Bronchial epithelial cell (primary cell): ENCODE results near the gene KLF6. TPM values are rescaled to one million over a fixed set of nuclear protein-coding genes. Genes with fewer than 3 reads are reported as not detected.
"Not testable (repeated sequence)": the region's sequence is repeated elsewhere in the genome, so short reads cannot be mapped to it uniquely, and the experiment has no call there.

ENCODE experiments used
- DNase-seq: peaks from one replicate; pipeline ENCODE4 v3.0.0-alpha.2; 2010; ENCODE audit warnings: low read depth
- FAIRE-seq: peaks from 2 replicates; lab custom pipeline; 2011; peaks lifted over from hg19 to GRCh38; lab: Jason Lieb, UNC
- H3K27me3 ChIP-seq: 2 replicates; pipeline ENCODE4 v1.5.1; 2011; ENCODE audit warnings: low read length; ENCODE audit not compliant: control insufficient read depth, insufficient read depth
- H3K36me3 ChIP-seq: 2 replicates; pipeline ENCODE4 v1.5.1; 2011; ENCODE audit warnings: low read length; ENCODE audit not compliant: control insufficient read depth, insufficient read depth
- H3K4me3 ChIP-seq: 2 replicates; pipeline ENCODE4 v1.5.1; 2011; ENCODE audit warnings: mild to moderate bottlenecking, low read depth, low read length, control low read depth
- CTCF ChIP-seq: IDR thresholded peaks from 2 replicates; pipeline ENCODE4 v1.5.1; 2011; ENCODE audit warnings: mild to moderate bottlenecking, moderate library complexity, low read length, control low read depth, inconsistent platforms; ENCODE audit not compliant: insufficient read depth, severe bottlenecking
- total RNA-seq: library from RNA; depleted of rRNA; stranded (reverse); fragments of >200 nt; gene quantifications from 2 replicates; pipeline ENCODE4 v1.2.1, GENCODE V29; 2014

KLF6 gene
- total RNA-seq, 1 donor from 2014 or later: 70.6 TPM

- no peak for TF ChIP-seq CTCF
- H3K36me3 ChIP-seq: no peaks in the 10 kb centered on the region
- FAIRE-seq (peak; percentile 83), DNase-seq (peak; percentile 99)
- no peaks in the 10 kb centered on the region for H3K27me3 ChIP-seq
- no peak overlapping the region for H3K4me3 ChIP-seq
Observed at GRCh38 chr10:3740157-3740871, 44.7 kb downstream of the KLF6 start.

DNA sequence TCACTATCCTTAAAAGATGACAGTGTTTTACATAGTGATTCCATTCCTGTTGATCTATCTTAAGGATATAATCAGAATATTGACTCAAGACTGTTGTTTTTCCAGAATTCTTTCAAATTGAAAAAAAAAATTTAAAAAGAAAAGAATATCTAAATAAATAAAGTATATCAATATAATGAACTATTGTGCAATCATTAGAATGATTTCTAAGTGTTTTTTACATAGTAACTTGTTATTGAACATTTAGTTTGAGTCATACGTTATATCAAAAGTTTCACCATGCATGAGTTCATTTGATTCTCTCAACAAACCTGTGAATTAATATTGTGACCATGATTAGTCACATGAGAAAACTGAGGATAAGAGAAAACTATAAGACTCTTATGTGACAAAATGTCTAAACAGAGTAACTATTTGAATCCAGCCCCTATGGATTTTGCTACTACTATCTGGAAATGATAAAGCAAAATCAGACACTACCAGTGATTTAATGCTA, 46.1 kb downstream of the KLF6 start:
- Histone ChIP-seq H3K4me3 (no peak overlapping the region), H3K27me3 (no peaks in the 10 kb centered on the region), H3K36me3 (no peaks in the 10 kb centered on the region)
- no peak for FAIRE-seq
- DNase-seq: peak; percentile 79
- no peak for TF ChIP-seq CTCF

GRCh38 chr10:3737864-3738263, 47.1 kb downstream of the KLF6 start:
- Histone ChIP-seq H3K27me3 (no peaks in the 10 kb centered on the region), H3K36me3 (no peaks in the 10 kb centered on the region), H3K4me3 (no peak overlapping the region)
- DNase-seq (no peak), FAIRE-seq (no peak)
- TF ChIP-seq CTCF: no peak

DNA sequence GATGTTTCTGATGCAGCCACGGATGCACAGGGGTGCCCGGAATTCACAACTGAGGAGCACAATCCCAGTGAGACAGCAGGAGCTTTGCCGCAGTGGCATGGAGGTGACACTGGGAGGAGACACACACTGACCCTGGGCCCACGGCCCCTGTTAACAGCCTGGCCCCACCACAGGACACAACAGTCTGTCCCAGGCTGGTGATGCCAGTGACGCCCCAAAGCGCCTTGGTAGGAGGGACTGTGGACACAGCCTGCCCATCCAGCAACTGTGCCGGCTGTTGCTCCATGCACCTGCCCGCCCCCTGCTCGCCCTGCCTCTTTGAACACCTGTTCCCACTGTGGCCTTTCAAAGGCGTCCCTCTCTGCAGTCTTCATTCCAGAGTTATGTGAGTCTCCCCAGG, 49.8 kb downstream of the KLF6 start:
- H3K36me3 ChIP-seq: no peaks in the 10 kb centered on the region
- DNase-seq (no peak), FAIRE-seq (peak; percentile 23)
- TF ChIP-seq CTCF: no peak
- no peaks in the 10 kb centered on the region for H3K27me3 ChIP-seq
- no peak overlapping the region for H3K4me3 ChIP-seq

DNA sequence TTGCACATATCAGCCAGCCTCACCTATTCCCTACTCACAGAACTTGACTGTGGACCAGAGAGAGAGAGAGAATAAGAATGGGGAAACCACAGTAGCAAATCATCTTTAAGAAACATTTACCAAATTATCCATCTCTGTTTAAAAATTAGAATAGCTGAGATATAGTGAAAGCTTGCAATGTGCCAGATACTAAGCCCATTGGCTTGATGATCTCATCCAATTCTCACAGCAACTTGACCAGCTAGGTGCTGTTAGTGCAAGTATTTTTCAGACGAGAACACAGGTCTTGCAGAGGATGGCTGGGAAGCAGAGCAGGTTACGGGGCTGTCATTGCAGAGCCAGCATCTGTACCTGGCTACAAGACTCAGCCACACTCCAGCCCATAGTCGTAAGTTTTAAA, 50.9 kb downstream of the KLF6 start:
- Histone ChIP-seq H3K27me3 (no peaks in the 10 kb centered on the region), H3K36me3 (no peaks in the 10 kb centered on the region), H3K4me3 (no peak overlapping the region)
- FAIRE-seq (peak; percentile 36), DNase-seq (no peak)
- no peak for TF ChIP-seq CTCF

- not testable (repeated sequence) for H3K27me3 ChIP-seq, H3K36me3 ChIP-seq, H3K4me3 ChIP-seq, FAIRE-seq, DNase-seq
Observed at GRCh38 chr10:3732183-3732582, 52.8 kb downstream of the KLF6 start.
